H1 (cell line): ENCODE results near the gene TOB1. TPM values are rescaled to one million over a fixed set of nuclear protein-coding genes. Genes with fewer than 3 reads are reported as not detected.

Experiments
- CTCF ChIA-PET: fragments of 300-600 bp; sonication (Branson Sonifier 250); formaldehyde crosslinking; loops from one replicate; lab custom pipeline; 2021; ENCODE audit not compliant: partially characterized antibody; lab: Charles Lee
- POLR2A ChIA-PET: fragments of 300-600 bp; sonication (Branson Sonifier 250); formaldehyde crosslinking; loops from one replicate; lab custom pipeline; 2021; ENCODE audit warnings: inconsistent platforms; ENCODE audit not compliant: partially characterized antibody; lab: Charles Lee
- DNase-seq, 2 experiments: peaks; one replicate each; pipeline versions ENCODE4 v3.0.0 to v3.0.0-alpha.2; 2010 to 2022; ENCODE audit warnings: low spot score in 2 of 2, low read depth in 1 of 2, mixed read lengths in 1 of 2
- FAIRE-seq: peaks from 2 replicates; lab custom pipeline; 2011; peaks lifted over from hg19 to GRCh38; lab: Jason Lieb, UNC
- H2AFZ ChIP-seq: 2 replicates; pipeline ENCODE4 v1.8.1; 2012; ENCODE audit warnings: low read length, inconsistent platforms
- H2AK5ac ChIP-seq: 2 replicates; pipeline ENCODE4 v1.6.1; 2013; ENCODE audit warnings: low read depth, low read length
- H2BK120ac ChIP-seq: replicated peaks from 2 replicates; pipeline ENCODE3; 2013; ENCODE audit warnings: low read depth, low read length, inconsistent platforms
- H2BK12ac ChIP-seq: 2 replicates; pipeline ENCODE4 v1.6.1; 2013; ENCODE audit warnings: low read depth, low read length
- H2BK15ac ChIP-seq: 2 replicates; pipeline ENCODE4 v1.6.1; 2013; ENCODE audit warnings: low read length
- H2BK20ac ChIP-seq: 2 replicates; pipeline ENCODE4 v1.6.1; 2013; ENCODE audit warnings: low read length
- H2BK5ac ChIP-seq: 2 replicates; pipeline ENCODE4 v1.6.1; 2013; ENCODE audit warnings: low read depth, low read length
- H3K14ac ChIP-seq: 2 replicates; pipeline ENCODE4 v1.6.1; 2013; ENCODE audit warnings: inconsistent platforms; ENCODE audit not compliant: insufficient read length
- H3K18ac ChIP-seq: 2 replicates; pipeline ENCODE4 v1.6.1; 2013; ENCODE audit warnings: low read length; ENCODE audit errors: extremely low read depth
- H3K23ac ChIP-seq: 2 replicates; pipeline ENCODE4 v1.6.1; 2013; ENCODE audit warnings: inconsistent platforms; ENCODE audit not compliant: insufficient read length
- H3K23me2 ChIP-seq: 2 replicates; pipeline ENCODE4 v1.6.1; 2013; ENCODE audit warnings: low read depth, low read length
- H3K27ac ChIP-seq: 2 replicates; pipeline ENCODE4 v1.6.1; 2011; ENCODE audit warnings: low read depth, low read length, inconsistent platforms
- H3K27me3 ChIP-seq, 4 experiments: replicated peaks in 1 of 4; 1 replicate in 1 of 4; 2 replicates in 3 of 4; pipeline versions ENCODE4 v1.6.1 to v1.8.1; 2011 to 2013; ENCODE audit warnings: low read length in 3 of 4, mild to moderate bottlenecking in 3 of 4, inconsistent platforms in 2 of 4, mixed read lengths in 2 of 4, moderate library complexity in 1 of 4; ENCODE audit not compliant: control insufficient read depth in 3 of 4, insufficient read depth in 3 of 4; ENCODE audit errors: extremely low read depth in 1 of 4
- H3K36me3 ChIP-seq, 4 experiments: 2 replicates each; pipeline versions ENCODE4 v1.6.1 to v1.8.1; 2011 to 2013; ENCODE audit warnings: mild to moderate bottlenecking in 4 of 4, low read length in 3 of 4, moderate library complexity in 2 of 4, control low read depth in 1 of 4, inconsistent platforms in 1 of 4; ENCODE audit not compliant: insufficient read depth in 4 of 4, control insufficient read depth in 2 of 4
- H3K4ac ChIP-seq: replicated peaks from 2 replicates; pipeline ENCODE3; 2013; ENCODE audit warnings: low read length, low read depth, mixed read lengths, inconsistent platforms; ENCODE audit not compliant: insufficient read length
- H3K4me1 ChIP-seq, 4 experiments: replicated peaks in 1 of 4; 1 replicate in 1 of 4; 2 replicates in 3 of 4; pipeline versions ENCODE4 v1.6.1 to v1.8.1; 2011 to 2013; ENCODE audit warnings: low read length in 3 of 4, inconsistent platforms in 2 of 4, mixed read lengths in 1 of 4; ENCODE audit not compliant: insufficient read depth in 4 of 4, control insufficient read depth in 3 of 4
- H3K4me2 ChIP-seq, 2 experiments: 2 replicates each; pipeline versions ENCODE4 v1.6.1 to v1.8.1; 2011 to 2013; ENCODE audit warnings: low read depth in 2 of 2, low read length in 2 of 2, control low read depth in 1 of 2, inconsistent platforms in 1 of 2, mild to moderate bottlenecking in 1 of 2; ENCODE audit not compliant: insufficient read depth in 1 of 2
- H3K4me3 ChIP-seq, 4 experiments: fragments of 200-600, 300-600 bp in 1 of 4; sonication (generic), shearing (Covaris generic), sonication (Bioruptor Twin) in 1 of 4; 2 replicates each; pipeline versions ENCODE4 v1.5.1 to v1.8.1; 2011 to 2016; ENCODE audit warnings: low read length in 4 of 4, low read depth in 3 of 4, control low read depth in 2 of 4, inconsistent platforms in 2 of 4, mild to moderate bottlenecking in 2 of 4, mixed read lengths in 1 of 4, moderate library complexity in 1 of 4; ENCODE audit not compliant: insufficient read depth in 2 of 4; ENCODE audit errors: extremely low read depth in 1 of 4
- H3K56ac ChIP-seq: replicated peaks from 2 replicates; pipeline ENCODE3; 2013; ENCODE audit warnings: low read depth, mild to moderate bottlenecking, mixed read lengths, low read length, inconsistent platforms; ENCODE audit not compliant: insufficient read length
- H3K79me1 ChIP-seq: 2 replicates; pipeline ENCODE4 v1.6.1; 2013; ENCODE audit warnings: low read depth, low read length, control low read depth
- H3K79me2 ChIP-seq, 2 experiments: 2 replicates each; pipeline versions ENCODE4 v1.6.1 to v1.8.1; 2012 to 2013; ENCODE audit warnings: low read length in 2 of 2, mild to moderate bottlenecking in 2 of 2, inconsistent platforms in 1 of 2; ENCODE audit not compliant: insufficient read depth in 2 of 2, control insufficient read depth in 1 of 2
- H3K9ac ChIP-seq, 4 experiments: replicated peaks in 1 of 4; 1 replicate in 1 of 4; 2 replicates in 3 of 4; pipeline versions ENCODE4 v1.6.1 to v1.8.1; 2011 to 2013; ENCODE audit warnings: low read depth in 3 of 4, low read length in 3 of 4, control low read depth in 2 of 4, mild to moderate bottlenecking in 2 of 4, moderate library complexity in 2 of 4, inconsistent platforms in 1 of 4; ENCODE audit errors: extremely low read depth in 1 of 4
- H3K9me3 ChIP-seq, 2 experiments: 2 replicates each; pipeline versions ENCODE4 v1.6.1 to v1.8.1; 2012 to 2013; ENCODE audit warnings: mild to moderate bottlenecking in 2 of 2, moderate library complexity in 2 of 2, control low read depth in 1 of 2, inconsistent platforms in 1 of 2, low read depth in 1 of 2, low read length in 1 of 2, mixed read lengths in 1 of 2; ENCODE audit not compliant: insufficient read depth in 2 of 2
- H4K20me1 ChIP-seq, 2 experiments: replicated peaks in 1 of 2; 2 replicates each; pipeline versions ENCODE3 to v1.8.1; 2011 to 2013; ENCODE audit warnings: inconsistent platforms in 2 of 2, low read length in 2 of 2, mild to moderate bottlenecking in 1 of 2; ENCODE audit not compliant: insufficient read depth in 2 of 2, control insufficient read depth in 1 of 2
- H4K5ac ChIP-seq: 2 replicates; pipeline ENCODE4 v1.6.1; 2013; ENCODE audit warnings: low read length, low read depth, mixed read lengths, inconsistent platforms; ENCODE audit not compliant: insufficient read length
- H4K8ac ChIP-seq: 2 replicates; pipeline ENCODE4 v1.8.0; 2013; ENCODE audit warnings: mild to moderate bottlenecking, moderate library complexity, low read length, inconsistent platforms; ENCODE audit not compliant: insufficient read depth; ENCODE audit errors: extremely low read depth
- H4K91ac ChIP-seq: replicated peaks from 2 replicates; pipeline ENCODE3; 2013; ENCODE audit warnings: low read length, mixed read lengths, inconsistent platforms; ENCODE audit not compliant: insufficient read length
- CHD2 ChIP-seq: IDR thresholded peaks from 2 replicates; pipeline ENCODE4 v1.6.1; 2012; ENCODE audit warnings: low read length, improper control_type of control experiment
- KDM1A ChIP-seq: fragments of 200-600, 300-600 bp; sonication (generic); IDR thresholded peaks from 2 replicates; pipeline ENCODE4 v1.7.1; 2016; ENCODE audit warnings: mild to moderate bottlenecking, low read length, borderline replicate concordance
- NANOG ChIP-seq: IDR thresholded peaks from 2 replicates; pipeline ENCODE4 v1.6.1; 2011; ENCODE audit warnings: low read length, low read depth, mild to moderate bottlenecking, inconsistent platforms; ENCODE audit not compliant: insufficient read depth, poor library complexity, severe bottlenecking
- PHF8 ChIP-seq: fragments of 200-600 bp; sonication (generic); conservative IDR thresholded peaks from 2 replicates; pipeline ENCODE4 v1.7.1; 2012; ENCODE audit warnings: low read depth, mild to moderate bottlenecking, inconsistent platforms, low read length, moderate library complexity
- RAD21 ChIP-seq, 2 experiments: IDR thresholded peaks in 1 of 2; conservative IDR thresholded peaks in 1 of 2; 2 replicates each; pipeline ENCODE4 v1.6.1; 2011; ENCODE audit warnings: low read depth in 2 of 2, low read length in 2 of 2, improper control_type of control experiment in 1 of 2, inconsistent platforms in 1 of 2, mild to moderate bottlenecking in 1 of 2, moderate library complexity in 1 of 2
- SIN3A ChIP-seq, 2 experiments: IDR thresholded peaks in 1 of 2; conservative IDR thresholded peaks in 1 of 2; 2 replicates each; pipeline ENCODE4 v1.6.1; 2011 to 2012; ENCODE audit warnings: low read length in 2 of 2, improper control_type of control experiment in 1 of 2, low read depth in 1 of 2, mild to moderate bottlenecking in 1 of 2
- WGBS, 2 experiments: shearing (Covaris generic) in 1 of 2; methylation state at CpG; one replicate each; pipeline versions ENCODE4 v1.1.6 to v1.1.7; 2013 to 2015; ENCODE audit warnings: low lambda C conversion rate in 2 of 2, mixed read lengths in 2 of 2, inconsistent platforms in 1 of 2, low coverage in 1 of 2, missing lambda C conversion rate in 1 of 2; ENCODE audit not compliant: insufficient replicate concordance in 2 of 2, insufficient coverage in 1 of 2, insufficient read length in 1 of 2; ENCODE audit errors: extremely low coverage in 1 of 2, missing lambda C conversion rate in 1 of 2; 5-methylcytosine and 5-hydroxymethylcytosine counted together
- long read RNA-seq, 2 experiments: library from RNA in 1 of 2; library from capped mRNA in 1 of 2; stranded (forward); transcript quantifications; one replicate each; pipeline ENCODE4 v2.0.0, GENCODE V29; 2021; ENCODE audit warnings: inconsistent platforms in 1 of 2
- polyA minus RNA-seq, 3 experiments: library from RNA; depleted of rRNA, polyadenylated mRNA; stranded (reverse); fragments of >200 nt; gene quantifications; 1 replicate in 2 of 3; 2 replicates in 1 of 3; pipeline ENCODE4 v1.2.3, GENCODE V29; 2011
- polyA plus RNA-seq, 7 experiments: library from polyadenylated mRNA; depleted of rRNA in 3 of 7; stranded (reverse) in 5 of 7; unstranded in 2 of 7; fragments of >200 nt in 5 of 7; fragments of 200-250 nt in 2 of 7; gene quantifications; 1 replicate in 5 of 7; 2 replicates in 1 of 7; 4 replicates in 1 of 7; pipeline versions ENCODE4 v1.2.1 to v1.2.3, GENCODE V29; 2011 to 2013; ENCODE audit warnings: missing spikeins in 2 of 7, mixed read lengths in 2 of 7
- total RNA-seq: library from RNA; stranded (reverse); fragmentation: NEBNext Ultra II Directional; extraction: Animal tissue kit (Norgen Biotek cat#: 25700); gene quantifications from 2 replicates; pipeline ENCODE4 v1.2.1, GENCODE V29; 2021

The TOB1 gene
- 20.8 and 26.7 TPM in 2 replicates for total RNA-seq
- polyA plus RNA-seq (2011; rRNA removed) = 9.7 and 14.4 TPM in 2 replicates
- 12.0 TPM for polyA plus RNA-seq (2011; cell fraction: cytosol; rRNA removed)
- 17.7 TPM for polyA plus RNA-seq (2011; cell fraction: nucleus; rRNA removed)
- 24.8 to 32.2 TPM (median 27.7 TPM) in 4 replicates for polyA plus RNA-seq (2012, experiment 1 of 2)
- 5.9 TPM for polyA plus RNA-seq (2012, experiment 2 of 2)
- polyA plus RNA-seq (2013, experiment 1 of 2) = 21.6 TPM
- 22.3 TPM for polyA plus RNA-seq (2013, experiment 2 of 2)
- 22.6 and 27.7 TPM in 2 replicates for polyA minus RNA-seq (2011; rRNA and poly(A)+ RNA removed)
- polyA minus RNA-seq (2011; cell fraction: cytosol; rRNA and poly(A)+ RNA removed) = 22.5 TPM
- polyA minus RNA-seq (2011; cell fraction: nucleus; rRNA and poly(A)+ RNA removed) = 52.2 TPM
- long read RNA-seq, experiment 1, partial matches to known transcripts = 0 of 11 reads
- long read RNA-seq, experiment 1, other reads (novel, unspliced or antisense) = 9 of 11 reads
- long read RNA-seq, experiment 2, partial matches to known transcripts = 0 of 1 reads
- long read RNA-seq, experiment 2, other reads (novel, unspliced or antisense) = 1 of 1 reads

DNA sequence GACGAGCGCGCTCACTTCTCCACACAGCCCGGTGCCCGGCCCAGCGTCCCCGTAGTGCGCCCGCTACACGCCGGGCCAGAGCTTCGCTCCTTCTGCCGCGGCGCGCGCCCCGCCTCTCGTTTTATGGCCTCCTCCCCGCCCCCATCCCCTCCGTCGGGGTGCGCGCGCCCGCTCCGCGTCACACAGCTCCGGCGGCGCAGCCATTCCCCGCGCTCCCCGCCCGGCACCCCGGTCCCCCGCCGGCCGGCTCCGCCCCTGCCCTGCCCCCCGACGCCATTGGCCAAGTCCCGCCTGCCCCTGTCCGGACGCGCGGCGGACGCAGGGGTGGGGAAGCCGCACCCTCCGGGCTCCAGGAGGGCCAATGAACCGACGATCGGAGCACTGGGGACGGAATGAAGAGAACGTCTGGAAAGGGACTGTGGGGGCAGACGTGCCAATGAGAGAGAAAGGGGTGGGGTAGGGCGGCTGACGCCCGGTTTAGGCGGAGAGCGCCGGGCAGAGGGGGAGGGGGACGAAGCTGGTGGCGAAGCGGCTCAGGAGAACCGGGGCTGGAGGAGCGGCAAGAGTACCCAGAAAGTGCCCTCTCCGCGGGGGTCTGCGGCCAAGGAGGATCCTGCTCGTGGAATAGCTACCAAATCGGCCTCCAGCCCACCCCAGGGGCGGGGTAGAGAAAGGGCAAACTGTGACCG, at the start of gene TOB1:
Gene TOB1, minus strand, starts transcription at position 94 of the 689 bp plus-strand sequence. CDS start 2,337 bp downstream, outside the sequence.
- WGBS, 2 experiments = 2% methylated on average over 30 of the region's 75 CpGs; no CpG with 5 or more reads in 1 of the 2 experiments
- no peaks in the 10 kb centered on the region for H3K27me3 ChIP-seq
- TF ChIP-seq KDM1A = no peak
- no peak for TF ChIP-seq NANOG
- peak; percentile 55; the same call in 1 of the 2 replicates for TF ChIP-seq CHD2
- no peak for TF ChIP-seq PHF8
- 0 out of 4 replicates have a peak, but pooled peaks of 1 of the 2 experiments have one; percentile 9 for TF ChIP-seq RAD21 (IDR thresholded peaks at IDR 0.05 in 1 of 2, conservative IDR thresholded peaks at IDR 0.05 in 1 of 2; ENCODE audit: low read depth in 2 of 2, low read length in 2 of 2)
- TF ChIP-seq SIN3A (conservative IDR thresholded peaks at IDR 0.05 in 1 of 2, IDR thresholded peaks at IDR 0.05 in 1 of 2; ENCODE audit: low read depth in 1 of 2, low read length in 2 of 2) = peak; percentile 19 to 75; a peak in 2 of 4 replicates

More for the DNA sequence above, at the start of gene TOB1:
- peak; percentile 90 to 97 for DNase-seq
- H3K23ac ChIP-seq = peak within 1 kb of the TSS; percentile 85
- peak within 1 kb of the TSS; percentile 98 for H3K4ac ChIP-seq
- peaks cover 0 to 37% of the 10 kb centered on the region in 2 experiments; a peak in 3 of 4 replicates for H3K79me2 ChIP-seq
- POLR2A ChIA-PET = interaction anchor here (0.7 to 9.7 kb wide), 51 partner anchors 8 to 333 kb away, joined by 3 to 308 read pairs (median 6); partner anchors contain the start of genes LUC7L3, NME1 and SPAG9
- H3K18ac ChIP-seq = peak within 1 kb of the TSS; percentile 84
- H3K4me1 ChIP-seq = peaks cover 0 to 2% (median 0%) of the 10 kb centered on the region in 4 experiments; a peak in 3 of 7 replicates
- peak within 1 kb of the TSS; percentile 95 for H3K56ac ChIP-seq
- peak within 1 kb of the TSS; percentile 97 for H2BK120ac ChIP-seq
- no peak for FAIRE-seq
- H4K91ac ChIP-seq = peak within 1 kb of the TSS; percentile 99
- peak within 1 kb of the TSS; percentile 98 for H2BK5ac ChIP-seq
- peak within 1 kb of the TSS; percentile 11 for H3K14ac ChIP-seq
- H3K79me1 ChIP-seq = no peaks in the 10 kb centered on the region
- peaks cover 7 to 12% of the 10 kb centered on the region in 2 experiments for H4K20me1 ChIP-seq
- H3K4me2 ChIP-seq = peak within 1 kb of the TSS; percentile 83 to 97
- H2AFZ ChIP-seq = no peak within 1 kb of the TSS
- H3K4me3 ChIP-seq = peak within 1 kb of the TSS; percentile 81 to 99 (median 91)
- peak within 1 kb of the TSS; percentile 44 for H2AK5ac ChIP-seq
- CTCF ChIA-PET = interaction anchor here (0.7 to 31.7 kb wide), 9 partner anchors 11 to 83 kb away, joined by 3 to 735 read pairs (median 5); no protein-coding TSS in a partner anchor
- peak within 1 kb of the TSS; percentile 81; the same call in 1 of the 2 replicates for H2BK15ac ChIP-seq
- peaks cover 0 to 14% (median 4%) of the 10 kb centered on the region in 4 experiments; a peak in 4 of 8 replicates for H3K36me3 ChIP-seq
- no peaks in the 10 kb centered on the region for H3K9me3 ChIP-seq
- H3K9ac ChIP-seq = peak within 1 kb of the TSS; percentile 85 to 97 (median 91)
- H3K27ac ChIP-seq = peak within 1 kb of the TSS; percentile 95
- peak within 1 kb of the TSS; percentile 98 for H4K8ac ChIP-seq
- peak within 1 kb of the TSS; percentile 95 for H4K5ac ChIP-seq
- peaks cover 4% of the 10 kb centered on the region; the same call in 1 of the 2 replicates for H3K23me2 ChIP-seq
- H2BK12ac ChIP-seq = peak within 1 kb of the TSS; percentile 76
- H2BK20ac ChIP-seq = no peak within 1 kb of the TSS
